OCI-LY3 (cell line): ENCODE measurements around the gene PIRT.

Source experiments
- H2AFZ ChIP-seq: fragments of 200-600, 300-600 bp; shearing (Covaris generic); 2 replicates; pipeline ENCODE4 v1.6.0; 2014; ENCODE audit warnings: antibody characterized with exemption, low read depth, low read length
- H3K27ac ChIP-seq: fragments of 200-600, 300-600 bp; sonication (generic); 2 replicates; pipeline ENCODE4 v1.5.1; 2014; ENCODE audit warnings: mild to moderate bottlenecking, low read length, moderate library complexity, mixed read lengths
- H3K27me3 ChIP-seq: fragments of 200-600, 300-600 bp; sonication (generic); 2 replicates; pipeline ENCODE4 v1.6.1; 2014; ENCODE audit warnings: low read depth, low read length, mixed read lengths
- H3K36me3 ChIP-seq: fragments of 200-600, 300-600 bp; sonication (generic); replicated peaks from 2 replicates; pipeline ENCODE3; 2014; ENCODE audit warnings: low read depth, low read length, mixed read lengths
- H3K4me1 ChIP-seq: fragments of 300-600, 200-600 bp; sonication (generic); 2 replicates; pipeline ENCODE4 v1.6.1; 2014; ENCODE audit warnings: low read length, mixed read lengths
- H3K4me2 ChIP-seq: fragments of 200-600, 300-600 bp; sonication (generic); 2 replicates; pipeline ENCODE4 v1.6.1; 2014; ENCODE audit warnings: low read length, mixed read lengths
- H3K4me3 ChIP-seq: fragments of 300-600, 200-600 bp; sonication (generic); 2 replicates; pipeline ENCODE4 v1.5.1; 2014; ENCODE audit warnings: antibody characterized with exemption, mild to moderate bottlenecking, low read length, moderate library complexity
- H3K79me2 ChIP-seq: fragments of 300-600, 200-600 bp; shearing (Covaris generic); 2 replicates; pipeline ENCODE4 v1.6.1; 2014; ENCODE audit warnings: mild to moderate bottlenecking, low read length, mixed read lengths
- H3K9ac ChIP-seq: fragments of 300-600, 200-600 bp; shearing (Covaris generic); 2 replicates; pipeline ENCODE4 v1.6.0; 2014; ENCODE audit warnings: mild to moderate bottlenecking, low read length, moderate library complexity
- H3K9me3 ChIP-seq: fragments of 200-600, 300-600 bp; shearing (Covaris generic); 2 replicates; pipeline ENCODE4 v1.6.1; 2014; ENCODE audit warnings: low read length, mixed read lengths; ENCODE audit not compliant: insufficient read depth
- H4K20me1 ChIP-seq: fragments of 200-600, 300-600 bp; sonication (generic); 2 replicates; pipeline ENCODE4 v1.6.1; 2016; ENCODE audit warnings: low read length, mixed read lengths; ENCODE audit not compliant: insufficient read depth
- CTCF ChIP-seq: fragments of 200-600, 300-600 bp; sonication (generic); IDR thresholded peaks from 2 replicates; pipeline ENCODE4 v1.5.1; 2014; ENCODE audit warnings: antibody characterized with exemption, low read length, low read depth
- EZH2phosphoT487 ChIP-seq: fragments of 200-600 bp; shearing (Covaris generic); IDR thresholded peaks from 2 replicates; pipeline ENCODE4 v1.6.1; 2018; ENCODE audit warnings: antibody characterized with exemption, mixed run types, low read depth

The PIRT gene

GRCh38 chr17:10814075-10814474 lies 23.8 kb downstream of the PIRT start:
- Histone ChIP-seq H3K9ac (no peak overlapping the region), H3K4me3 (no peak overlapping the region), H3K4me2 (no peak overlapping the region)

DNA sequence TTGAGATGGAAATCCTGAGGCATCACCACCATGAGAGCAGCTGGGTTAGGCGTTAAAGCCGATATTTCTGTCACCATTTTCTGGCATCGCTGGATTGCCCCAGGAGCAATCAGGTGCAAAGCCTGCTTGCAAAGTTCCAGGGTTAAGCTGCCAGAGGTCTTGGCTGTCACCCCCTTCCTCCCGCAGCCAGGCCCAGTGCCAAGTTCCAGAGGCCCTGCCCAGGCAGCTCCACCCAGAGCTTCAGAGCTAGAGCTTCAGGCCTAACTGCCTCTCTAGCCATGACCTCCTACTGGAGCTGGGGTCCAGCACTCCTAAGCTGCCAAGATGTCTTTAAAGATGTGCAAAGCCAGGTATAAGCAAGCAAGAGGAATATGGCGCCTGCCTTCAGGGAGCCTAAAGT lies 25.2 kb downstream of the PIRT start:
- Histone ChIP-seq H3K36me3 (no peaks in the 10 kb centered on the region), H3K9ac (no peak overlapping the region), H3K27me3 (no peaks in the 10 kb centered on the region), H3K4me1 (no peaks in the 10 kb centered on the region), H2AFZ (no peak overlapping the region), H3K4me2 (no peak overlapping the region), H3K79me2 (no peaks in the 10 kb centered on the region), H3K4me3 (no peak overlapping the region), H3K27ac (no peak overlapping the region), H3K9me3 (no peaks in the 10 kb centered on the region), H4K20me1 (no peaks in the 10 kb centered on the region)
- TF ChIP-seq CTCF (no peak), EZH2phosphoT487 (no peak)

More at GRCh38 chr17:10814075-10814474, 23.8 kb downstream of the PIRT start:
- Histone ChIP-seq H3K27me3 (peaks cover 4% of the 10 kb centered on the region; the same call in 1 of the 2 replicates), H3K9me3 (no peaks in the 10 kb centered on the region), H3K27ac (no peak overlapping the region), H3K79me2 (no peaks in the 10 kb centered on the region), H2AFZ (no peak overlapping the region), H3K4me1 (no peaks in the 10 kb centered on the region), H3K36me3 (no peaks in the 10 kb centered on the region), H4K20me1 (no peaks in the 10 kb centered on the region)
- TF ChIP-seq CTCF (no peak), EZH2phosphoT487 (no peak)

DNA sequence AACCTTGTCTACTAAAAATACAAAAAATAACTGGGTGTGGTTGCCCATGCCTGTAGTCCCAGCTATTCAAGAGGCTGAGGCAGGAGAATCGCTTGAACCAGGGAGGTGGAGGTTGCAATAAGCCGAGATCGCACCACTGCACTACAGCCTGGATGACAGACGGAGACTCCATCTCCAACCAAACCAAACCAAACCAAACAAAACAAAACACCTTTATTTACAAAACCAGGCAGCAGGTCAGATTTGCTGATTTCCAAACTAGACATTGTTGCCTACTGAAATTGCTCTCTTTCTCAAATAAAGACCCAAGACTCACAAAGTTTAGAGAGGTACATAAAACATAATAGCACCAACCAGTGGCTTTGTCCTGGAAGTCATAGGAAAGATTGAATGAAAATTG lies 28.3 kb downstream of the PIRT start:
- Histone ChIP-seq H3K9me3 (no peaks in the 10 kb centered on the region), H3K79me2 (no peaks in the 10 kb centered on the region), H4K20me1 (no peaks in the 10 kb centered on the region), H3K27ac (no peak overlapping the region), H3K4me1 (no peaks in the 10 kb centered on the region), H3K4me3 (no peak overlapping the region), H3K36me3 (no peaks in the 10 kb centered on the region), H3K9ac (no peak overlapping the region), H2AFZ (no peak overlapping the region), H3K27me3 (no peaks in the 10 kb centered on the region), H3K4me2 (no peak overlapping the region)
- no peak for TF ChIP-seq EZH2phosphoT487
- TF ChIP-seq CTCF: no peak

- H3K9me3 ChIP-seq: no peaks in the 10 kb centered on the region
- H3K4me1 ChIP-seq: no peaks in the 10 kb centered on the region
- no peaks in the 10 kb centered on the region for H3K36me3 ChIP-seq
- H3K4me3 ChIP-seq: no peak overlapping the region
- H3K4me2 ChIP-seq: no peak overlapping the region
- H2AFZ ChIP-seq: no peak overlapping the region
- H3K79me2 ChIP-seq: no peaks in the 10 kb centered on the region
- no peaks in the 10 kb centered on the region for H4K20me1 ChIP-seq
- TF ChIP-seq CTCF: no peak
- no peak for TF ChIP-seq EZH2phosphoT487
- H3K27ac ChIP-seq: no peak overlapping the region
- H3K9ac ChIP-seq: no peak overlapping the region
- no peaks in the 10 kb centered on the region for H3K27me3 ChIP-seq
These were observed 30.2 kb downstream of the PIRT start for GRCh38 chr17:10807704-10808128.
